Measurements from ENCODE around the gene MYL11.

The MYL11 gene

GRCh38 chr16:30366511-30366910 is 8.1 kb upstream of the MYL11 start:
- no peak for TF ChIP-seq CTCF (IDR thresholded peaks at IDR 0.05; ENCODE audit: low read depth, low read length)
- no peak for TF ChIP-seq MAX (IDR thresholded peaks at IDR 0.05; ENCODE audit: low read depth, low read length)
- TF ChIP-seq MYC (IDR thresholded peaks at IDR 0.05; ENCODE audit: low read depth, low read length) = no peak
- no peak for TF ChIP-seq POLR2A (IDR thresholded peaks at IDR 0.05; ENCODE audit: extremely low read depth, insufficient read length)
- H3K4me3 ChIP-seq (ENCODE audit: low read depth, low read length) = peak overlapping the region; percentile 32
- no peak for DNase-seq (ENCODE audit: low read depth)

GRCh38 chr16:30367349-30368009 is 7.1 kb upstream of the MYL11 start:
- DNase-seq (ENCODE audit: low read depth) = no peak
- H3K4me3 ChIP-seq (ENCODE audit: low read depth, low read length) = peak overlapping the region; percentile 84
- no peak for TF ChIP-seq POLR2A (IDR thresholded peaks at IDR 0.05; ENCODE audit: extremely low read depth, insufficient read length)
- TF ChIP-seq CTCF (IDR thresholded peaks at IDR 0.05; ENCODE audit: low read depth, low read length) = no peak
- TF ChIP-seq MYC (IDR thresholded peaks at IDR 0.05; ENCODE audit: low read depth, low read length) = no peak
- TF ChIP-seq MAX (IDR thresholded peaks at IDR 0.05; ENCODE audit: low read depth, low read length) = no peak

GRCh38 chr16:30368122-30368791 is 6.3 kb upstream of the MYL11 start:
- DNase-seq (ENCODE audit: low read depth) = peak; percentile 84

GRCh38 chr16:30368792-30369090 is 5.9 kb upstream of the MYL11 start:
- no peak for DNase-seq (ENCODE audit: low read depth)
- H3K4me3 ChIP-seq (ENCODE audit: low read depth, low read length) = peak overlapping the region; percentile 84
- TF ChIP-seq MYC (IDR thresholded peaks at IDR 0.05; ENCODE audit: low read depth, low read length) = no peak
- TF ChIP-seq CTCF (IDR thresholded peaks at IDR 0.05; ENCODE audit: low read depth, low read length) = no peak
- no peak for TF ChIP-seq MAX (IDR thresholded peaks at IDR 0.05; ENCODE audit: low read depth, low read length)
- no peak for TF ChIP-seq POLR2A (IDR thresholded peaks at IDR 0.05; ENCODE audit: extremely low read depth, insufficient read length)

More at GRCh38 chr16:30368122-30368791, 6.3 kb upstream of the MYL11 start:
- peak overlapping the region; percentile 84 for H3K4me3 ChIP-seq (ENCODE audit: low read depth, low read length)
- no peak for TF ChIP-seq POLR2A (IDR thresholded peaks at IDR 0.05; ENCODE audit: extremely low read depth, insufficient read length)
- TF ChIP-seq MYC (IDR thresholded peaks at IDR 0.05; ENCODE audit: low read depth, low read length) = no peak
- no peak for TF ChIP-seq MAX (IDR thresholded peaks at IDR 0.05; ENCODE audit: low read depth, low read length)
- no peak for TF ChIP-seq CTCF (IDR thresholded peaks at IDR 0.05; ENCODE audit: low read depth, low read length)

- peak; percentile 38 for DNase-seq (ENCODE audit: low read depth)
- H3K4me3 ChIP-seq (ENCODE audit: low read depth, low read length) = peak overlapping the region; percentile 84
- TF ChIP-seq MAX (IDR thresholded peaks at IDR 0.05; ENCODE audit: low read depth, low read length) (no peak), POLR2A (IDR thresholded peaks at IDR 0.05; ENCODE audit: extremely low read depth, insufficient read length) (no peak), MYC (IDR thresholded peaks at IDR 0.05; ENCODE audit: low read depth, low read length) (no peak), CTCF (IDR thresholded peaks at IDR 0.05; ENCODE audit: low read depth, low read length) (no peak)
These were observed 5.3 kb upstream of the MYL11 start for GRCh38 chr16:30369091-30369937.

Data from NB4 (cell line).